Endothelial cell (in vitro differentiated cells): Measurements from ENCODE around the gene KRTAP9-6. TPM values are rescaled to one million over a fixed set of nuclear protein-coding genes. Genes with fewer than 3 reads are reported as not detected.

Experiments
- DNase-seq: peaks from one replicate; pipeline ENCODE4 v3.0.0; 2021; ENCODE audit warnings: low spot score
- H3K27ac Mint-ChIP-seq: one replicate; pipeline ENCODE4 v1.8.0; 2021; ENCODE audit warnings: mixed read lengths, inconsistent platforms; ENCODE audit not compliant: unreplicated experiment
- H3K27me3 Mint-ChIP-seq: one replicate; pipeline ENCODE4 v1.8.0; 2021; ENCODE audit warnings: mild to moderate bottlenecking, moderate library complexity, mixed read lengths, inconsistent platforms; ENCODE audit not compliant: unreplicated experiment
- H3K36me3 Mint-ChIP-seq: one replicate; pipeline ENCODE4 v1.8.0; 2021; ENCODE audit warnings: mild to moderate bottlenecking, low read depth, mixed read lengths, inconsistent platforms; ENCODE audit not compliant: unreplicated experiment
- H3K4me1 Mint-ChIP-seq: one replicate; pipeline ENCODE4 v1.8.0; 2021; ENCODE audit warnings: mild to moderate bottlenecking, mixed read lengths, inconsistent platforms; ENCODE audit not compliant: unreplicated experiment
- H3K4me3 Mint-ChIP-seq: one replicate; pipeline ENCODE4 v1.8.0; 2021; ENCODE audit warnings: mild to moderate bottlenecking, mixed read lengths, inconsistent platforms; ENCODE audit not compliant: unreplicated experiment
- H3K9me3 Mint-ChIP-seq: one replicate; pipeline ENCODE4 v1.8.0; 2021; ENCODE audit warnings: mixed read lengths, inconsistent platforms; ENCODE audit not compliant: unreplicated experiment
- total RNA-seq: library from RNA; stranded (reverse); fragmentation: NEBNext Ultra II Directional; extraction: Animal tissue kit (Norgen Biotek cat#: 25700); gene quantifications from one replicate; pipeline ENCODE4 v1.2.1, GENCODE V29; 2021; ENCODE audit not compliant: unreplicated experiment
- TF ChIP-seq, protein P1 (sequence below): fragments of 200-600 bp; sonication (generic); IDR thresholded peaks from one replicate; pipeline ENCODE4 v1.5.0; 2021; ENCODE audit warnings: antibody characterized with exemption; ENCODE audit not compliant: unreplicated experiment

KRTAP9-6 gene
- total RNA-seq, 1 donor from 2014 or later, result not detected

DNA sequence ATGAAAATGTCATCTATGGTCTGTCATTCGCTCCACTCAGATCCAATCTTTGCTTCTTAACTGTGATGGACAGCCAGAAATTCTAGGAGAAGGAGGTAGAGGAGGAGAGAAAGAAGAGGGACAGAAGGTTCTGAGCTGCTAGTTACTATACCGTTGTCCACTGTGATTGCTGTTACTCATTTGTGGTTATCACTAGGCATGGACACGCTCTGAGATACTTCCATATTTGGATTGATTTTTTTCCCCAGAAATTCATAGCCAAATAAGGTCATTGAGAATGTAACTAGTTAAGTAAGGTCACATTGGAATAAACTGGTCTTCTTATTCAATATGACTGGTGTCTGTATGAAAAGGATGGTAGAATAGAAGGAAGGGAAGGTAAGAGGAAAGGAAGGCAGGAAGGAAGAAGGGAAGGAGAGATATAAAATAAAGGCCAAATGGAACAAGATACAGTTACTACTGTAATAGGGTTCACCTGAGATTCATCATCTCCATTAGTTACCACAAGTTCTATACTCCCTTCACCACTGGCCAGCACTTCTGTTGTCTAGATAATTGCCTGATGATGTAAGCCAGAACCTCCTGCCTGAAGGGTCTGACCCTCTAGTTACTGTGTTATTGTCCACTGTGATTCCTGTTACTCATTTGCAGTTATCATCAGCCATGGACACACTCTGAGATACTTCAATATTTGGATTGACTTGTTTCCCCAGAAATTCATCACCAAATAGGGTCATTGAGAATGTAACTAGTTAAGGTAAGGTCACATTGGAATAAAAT, 13.2 kb downstream of the KRTAP9-6 start:
- H3K4me1 Mint-ChIP-seq, result no peaks in the 10 kb centered on the region
- H3K9me3 Mint-ChIP-seq, result no peaks in the 10 kb centered on the region
- DNase-seq, result no peak
- H3K36me3 Mint-ChIP-seq, result no peaks in the 10 kb centered on the region
- no peak overlapping the region for H3K27ac Mint-ChIP-seq
- TF ChIP-seq, protein P1, sequence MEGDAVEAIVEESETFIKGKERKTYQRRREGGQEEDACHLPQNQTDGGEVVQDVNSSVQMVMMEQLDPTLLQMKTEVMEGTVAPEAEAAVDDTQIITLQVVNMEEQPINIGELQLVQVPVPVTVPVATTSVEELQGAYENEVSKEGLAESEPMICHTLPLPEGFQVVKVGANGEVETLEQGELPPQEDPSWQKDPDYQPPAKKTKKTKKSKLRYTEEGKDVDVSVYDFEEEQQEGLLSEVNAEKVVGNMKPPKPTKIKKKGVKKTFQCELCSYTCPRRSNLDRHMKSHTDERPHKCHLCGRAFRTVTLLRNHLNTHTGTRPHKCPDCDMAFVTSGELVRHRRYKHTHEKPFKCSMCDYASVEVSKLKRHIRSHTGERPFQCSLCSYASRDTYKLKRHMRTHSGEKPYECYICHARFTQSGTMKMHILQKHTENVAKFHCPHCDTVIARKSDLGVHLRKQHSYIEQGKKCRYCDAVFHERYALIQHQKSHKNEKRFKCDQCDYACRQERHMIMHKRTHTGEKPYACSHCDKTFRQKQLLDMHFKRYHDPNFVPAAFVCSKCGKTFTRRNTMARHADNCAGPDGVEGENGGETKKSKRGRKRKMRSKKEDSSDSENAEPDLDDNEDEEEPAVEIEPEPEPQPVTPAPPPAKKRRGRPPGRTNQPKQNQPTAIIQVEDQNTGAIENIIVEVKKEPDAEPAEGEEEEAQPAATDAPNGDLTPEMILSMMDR, result no peak
- no peaks in the 10 kb centered on the region for H3K27me3 Mint-ChIP-seq
- no peak overlapping the region for H3K4me3 Mint-ChIP-seq

DNA sequence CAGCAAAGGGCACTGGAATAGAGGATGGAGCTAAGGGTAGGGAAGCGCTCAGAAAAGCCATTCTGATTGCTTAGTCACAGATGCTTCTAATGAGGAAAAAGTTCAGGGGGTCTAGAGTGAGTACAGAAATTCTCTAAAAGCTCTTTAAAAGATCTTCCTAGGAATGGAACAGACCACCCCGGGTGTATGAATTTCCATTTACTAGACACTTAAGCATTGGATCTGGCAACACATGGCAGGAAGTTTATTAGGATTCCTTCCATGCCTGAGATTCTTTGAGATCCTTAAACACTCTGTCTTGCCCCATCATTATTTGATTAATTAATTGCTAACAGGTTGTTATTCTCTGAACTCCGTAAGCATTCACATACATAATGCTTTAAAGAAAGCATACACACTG, 18.9 kb downstream of the KRTAP9-6 start:
- Mint-ChIP-seq H3K4me3 (no peak overlapping the region), H3K27ac (no peak overlapping the region), H3K9me3 (no peaks in the 10 kb centered on the region), H3K4me1 (no peaks in the 10 kb centered on the region), H3K27me3 (no peaks in the 10 kb centered on the region), H3K36me3 (no peaks in the 10 kb centered on the region)
- TF ChIP-seq, protein P1, result no peak
- DNase-seq, result no peak

DNA sequence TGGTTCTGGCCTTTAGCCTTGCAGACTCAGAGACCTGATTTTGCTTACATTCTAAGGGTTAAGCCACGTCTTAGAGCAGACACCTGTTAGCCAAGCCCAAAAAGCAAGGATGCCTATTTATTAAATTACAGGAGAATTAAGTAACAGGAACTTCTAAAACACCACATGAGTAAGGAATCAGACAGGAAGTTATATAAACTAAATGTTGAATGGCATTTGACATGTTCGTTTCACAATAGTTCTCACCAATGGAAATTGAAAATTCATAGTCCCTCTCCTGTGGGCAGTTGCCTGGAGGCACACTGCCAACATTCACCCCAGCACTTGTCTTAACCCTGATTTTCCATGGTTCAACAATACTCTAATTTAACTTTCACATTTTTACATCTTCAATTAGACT, 19.4 kb downstream of the KRTAP9-6 start:
- Mint-ChIP-seq H3K27ac (no peak overlapping the region), H3K36me3 (no peaks in the 10 kb centered on the region), H3K9me3 (no peaks in the 10 kb centered on the region), H3K4me1 (no peaks in the 10 kb centered on the region), H3K27me3 (no peaks in the 10 kb centered on the region), H3K4me3 (no peak overlapping the region)
- no peak for DNase-seq
- TF ChIP-seq, protein P1, result no peak

DNA sequence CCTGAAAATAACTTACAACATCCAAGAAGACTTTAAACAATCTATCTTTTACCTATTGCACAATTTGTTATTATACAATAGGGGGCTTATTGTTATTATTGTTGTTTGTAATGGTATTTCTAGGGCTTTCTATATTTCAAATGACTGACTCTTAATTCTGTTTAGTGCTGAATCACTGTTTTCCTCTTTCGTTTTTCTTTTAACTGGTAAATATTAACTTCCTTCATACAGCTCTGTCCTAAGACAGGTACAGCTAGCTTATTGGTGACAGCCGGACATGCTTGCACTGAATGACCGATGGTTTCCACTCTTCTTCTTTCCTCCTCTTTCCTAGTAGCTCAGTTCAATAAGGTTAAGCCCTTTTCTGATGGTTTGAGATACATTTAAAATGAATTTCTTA, 21.9 kb downstream of the KRTAP9-6 start:
- no peaks in the 10 kb centered on the region for H3K27me3 Mint-ChIP-seq
- TF ChIP-seq, protein P1, result no peak
- H3K4me3 Mint-ChIP-seq, result no peak overlapping the region
- H3K27ac Mint-ChIP-seq, result no peak overlapping the region
- no peaks in the 10 kb centered on the region for H3K4me1 Mint-ChIP-seq
- no peaks in the 10 kb centered on the region for H3K36me3 Mint-ChIP-seq
- H3K9me3 Mint-ChIP-seq, result no peaks in the 10 kb centered on the region
- no peak for DNase-seq

DNA sequence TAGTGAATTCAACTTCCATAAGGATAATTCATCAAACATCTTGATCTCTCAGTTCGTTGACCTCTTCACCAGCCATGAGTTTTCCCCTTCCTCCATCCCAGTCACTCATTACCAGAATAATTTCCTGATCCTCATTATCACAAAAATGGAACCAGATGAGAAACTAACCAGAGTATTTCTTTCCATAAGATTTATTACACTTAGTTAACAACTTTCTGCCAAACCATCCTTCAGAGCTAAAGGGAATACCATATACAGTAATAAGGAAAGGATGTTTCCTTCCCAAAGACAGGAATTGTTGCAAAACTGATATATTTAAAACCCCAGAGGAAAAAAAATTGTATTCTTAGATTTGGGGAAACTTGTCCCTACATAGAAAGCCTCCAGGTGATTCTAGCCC, 28.8 kb downstream of the KRTAP9-6 start:
- Mint-ChIP-seq H3K4me3 (no peak overlapping the region), H3K9me3 (no peaks in the 10 kb centered on the region), H3K27me3 (no peaks in the 10 kb centered on the region), H3K36me3 (no peaks in the 10 kb centered on the region), H3K4me1 (peaks cover 4% of the 10 kb centered on the region), H3K27ac (no peak overlapping the region)
- TF ChIP-seq, protein P1, result no peak
- no peak for DNase-seq
